CMK (cell line): Measurements from ENCODE around the gene TRABD2B.

Experiments used
- DNase-seq: peaks from one replicate; pipeline ENCODE4 v3.0.0-alpha.2; 2010; ENCODE audit warnings: low read depth

Gene TRABD2B

GRCh38 chr1:47795102-47795501 lies 202.1 kb downstream of the TRABD2B start:
- DNase-seq: no peak

GRCh38 chr1:47794530-47794929 lies 202.7 kb downstream of the TRABD2B start:
- DNase-seq: no peak

DNA sequence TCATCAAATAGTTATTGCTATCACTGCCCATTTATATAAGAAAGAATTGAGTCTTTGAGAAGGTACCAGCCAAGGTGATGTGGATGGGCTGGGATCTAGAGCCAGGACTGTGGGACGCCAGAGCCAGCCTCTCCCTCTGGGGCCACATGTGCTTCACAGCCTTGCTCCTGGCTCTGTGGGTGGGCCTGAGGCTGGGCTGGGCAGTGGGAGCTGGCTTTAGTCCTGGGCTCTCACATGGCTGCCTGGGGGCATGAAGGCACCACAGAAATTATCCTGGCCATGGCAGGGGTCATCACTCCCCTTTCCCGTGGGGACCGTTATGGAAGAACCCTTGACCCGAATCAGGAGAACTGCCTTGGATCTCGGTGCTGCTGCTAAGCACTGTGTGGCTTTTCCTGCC lies 203.1 kb downstream of the TRABD2B start:
- DNase-seq: no peak

DNA sequence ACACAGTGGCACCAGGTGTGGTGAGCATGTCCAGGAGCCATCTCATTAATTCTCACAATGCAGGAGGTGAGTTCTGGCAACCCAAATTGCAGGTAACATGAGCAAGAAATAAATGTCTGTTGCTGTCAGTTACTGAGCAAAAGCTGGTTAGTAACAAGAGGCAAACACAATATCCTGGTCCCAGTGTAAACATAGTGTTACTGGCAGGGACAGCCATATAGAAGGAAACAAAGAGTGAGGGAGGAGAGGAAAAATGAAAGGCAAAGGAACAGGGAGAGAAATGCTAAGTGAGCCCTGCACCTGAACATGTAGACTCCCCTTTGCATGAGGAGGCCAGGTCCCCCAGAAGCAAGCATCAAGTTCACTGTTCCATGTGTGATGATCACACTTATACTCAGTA lies 203.6 kb downstream of the TRABD2B start:
- no peak for DNase-seq

DNA sequence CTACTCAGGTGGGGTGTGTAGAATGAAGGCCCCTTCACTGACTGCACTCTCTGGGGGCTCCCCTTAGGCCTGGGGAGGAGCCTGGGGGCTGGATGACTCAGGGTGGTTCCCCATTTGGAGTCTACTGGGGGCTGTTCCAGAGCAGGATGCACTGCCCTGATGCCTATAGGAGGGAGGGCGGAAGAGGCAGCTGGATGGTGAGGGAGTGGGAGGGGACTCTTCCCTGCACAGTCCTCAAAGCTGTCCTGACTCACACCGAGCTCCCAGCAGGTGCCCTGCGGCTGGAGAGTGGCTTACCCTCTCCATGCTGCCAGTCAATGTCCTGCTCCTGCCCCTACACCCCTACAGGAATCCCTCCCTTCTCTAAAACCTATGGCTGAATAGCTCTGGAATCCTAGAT lies 204.4 kb downstream of the TRABD2B start:
- DNase-seq: no peak

GRCh38 chr1:47791879-47792608 lies 205.1 kb downstream of the TRABD2B start:
- DNase-seq: no peak

- DNase-seq: no peak
These were observed 208.4 kb downstream of the TRABD2B start for GRCh38 chr1:47788761-47789160.

- DNase-seq: no peak
These were observed 209.6 kb downstream of the TRABD2B start for GRCh38 chr1:47787560-47787959.

GRCh38 chr1:47786316-47786715 lies 210.9 kb downstream of the TRABD2B start:
- DNase-seq: no peak

DNA sequence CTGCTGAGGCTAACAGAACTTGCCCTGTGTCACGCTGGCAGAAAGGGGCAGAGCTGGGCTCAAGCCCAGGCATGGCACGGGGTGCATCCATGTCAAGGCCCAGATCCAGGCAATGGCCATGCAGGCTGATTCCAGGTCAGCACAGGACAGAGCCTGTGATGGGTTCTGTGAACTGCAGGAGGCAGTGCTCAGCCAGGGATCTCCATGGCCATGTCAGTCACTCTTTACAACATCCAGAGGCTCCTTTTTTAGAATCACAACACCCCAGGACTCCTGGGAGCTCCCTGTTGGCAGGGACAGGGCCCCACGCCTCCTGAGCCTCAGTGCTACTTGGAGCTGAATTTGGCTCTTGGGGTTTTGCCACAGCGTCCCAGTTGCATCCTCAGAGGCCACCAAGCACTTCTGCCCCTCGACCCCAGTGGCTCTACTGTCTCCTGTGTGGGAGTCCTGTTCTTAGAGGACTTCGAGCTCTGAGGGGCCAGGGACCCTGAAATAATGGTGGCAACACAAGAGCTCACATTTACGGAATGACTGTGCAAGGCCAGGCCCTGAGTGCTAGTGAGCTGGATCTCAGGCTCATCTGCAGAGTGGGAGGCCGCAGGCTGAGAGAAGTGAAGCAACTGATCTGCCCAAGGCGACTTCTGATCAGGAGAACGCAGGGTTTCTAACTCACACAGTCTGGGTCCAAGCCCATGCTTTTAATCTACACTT lies 211.5 kb downstream of the TRABD2B start:
- DNase-seq: no peak

DNA sequence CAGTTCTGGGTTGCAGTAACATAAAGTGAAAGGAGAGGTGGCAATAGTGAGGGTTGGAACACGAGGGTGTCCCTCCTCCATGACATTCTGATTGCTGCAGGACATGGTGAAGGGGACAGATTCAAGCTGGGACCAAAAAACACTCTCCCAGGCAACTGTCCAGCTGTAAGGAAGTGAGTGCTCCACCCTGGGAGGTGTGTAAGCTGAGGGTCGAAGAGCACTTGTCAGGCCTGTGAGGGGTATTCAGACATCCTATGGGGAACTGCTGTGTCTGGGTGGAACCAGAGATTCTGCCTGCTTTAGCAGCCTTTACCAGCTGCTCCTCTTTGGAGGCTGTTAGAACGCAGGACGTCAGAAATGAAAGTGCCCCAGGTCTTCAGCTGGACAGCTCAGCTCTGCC lies 212.1 kb downstream of the TRABD2B start:
- no peak for DNase-seq

GRCh38 chr1:47784497-47784822 lies 212.7 kb downstream of the TRABD2B start:
- DNase-seq: no peak

GRCh38 chr1:47783638-47784496 lies 213.3 kb downstream of the TRABD2B start:
- DNase-seq: no peak

GRCh38 chr1:47782414-47783166 lies 214.6 kb downstream of the TRABD2B start:
- no peak for DNase-seq

DNA sequence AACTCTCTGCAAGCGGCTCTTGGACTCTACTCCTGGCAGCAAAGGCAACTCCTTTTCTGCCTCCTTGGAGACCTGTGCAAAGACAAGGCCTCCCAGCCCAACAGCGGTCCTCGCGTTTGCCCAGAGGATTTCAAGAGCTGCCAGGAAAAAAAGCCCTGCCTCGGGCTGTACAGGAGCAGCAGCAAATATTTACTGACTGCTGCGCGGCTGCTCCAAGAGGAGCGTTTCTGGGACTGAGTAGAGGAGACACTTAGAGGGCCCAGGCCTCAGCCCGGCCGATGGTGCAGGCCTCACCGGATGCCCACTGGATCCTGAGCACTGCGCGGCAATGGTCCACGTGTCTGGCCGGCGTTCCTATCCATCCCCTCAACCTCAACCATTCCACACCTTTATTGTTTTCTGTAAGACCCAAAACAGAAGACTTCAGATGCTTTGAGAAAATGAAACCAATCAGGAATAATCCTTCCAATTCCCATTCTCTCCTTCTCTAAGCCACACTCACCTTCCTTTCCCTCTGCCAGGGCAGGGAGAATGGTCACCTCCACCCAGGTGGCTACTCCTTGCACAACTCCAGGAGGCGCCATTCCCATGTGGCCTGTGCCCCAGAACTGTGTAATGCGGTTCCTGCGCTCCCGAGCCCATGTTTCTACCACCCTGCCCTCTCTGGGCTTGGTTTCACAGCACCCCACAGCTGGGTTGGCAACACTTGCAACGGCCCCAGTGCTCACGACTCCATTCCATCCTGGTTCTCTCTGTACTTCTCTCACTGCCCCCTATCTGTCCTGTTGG lies 215.8 kb downstream of the TRABD2B start:
- no peak for DNase-seq

GRCh38 chr1:47780469-47780995 lies 216.7 kb downstream of the TRABD2B start:
- DNase-seq: no peak

GRCh38 chr1:47779613-47780012 lies 217.6 kb downstream of the TRABD2B start:
- no peak for DNase-seq

DNA sequence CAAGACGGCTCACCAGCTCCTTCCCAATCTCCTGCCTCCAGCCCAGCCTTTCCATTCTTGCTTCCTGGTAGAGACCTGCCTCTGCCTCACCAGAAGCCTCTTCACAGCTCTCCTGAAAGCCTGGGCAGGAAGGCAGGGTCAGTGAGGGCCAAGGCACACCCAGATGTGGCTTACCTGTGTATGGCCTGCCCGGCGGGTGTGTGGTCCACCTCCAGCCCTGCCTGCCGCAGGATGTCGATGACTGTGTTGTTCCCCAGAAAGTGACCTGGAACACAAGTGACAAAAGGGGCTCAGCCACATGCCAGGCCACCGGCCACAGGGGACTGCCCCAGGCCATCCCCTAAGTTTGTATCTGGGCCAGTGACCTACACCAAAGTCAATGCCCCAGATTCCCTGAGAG lies 218.9 kb downstream of the TRABD2B start:
- no peak for DNase-seq

DNA sequence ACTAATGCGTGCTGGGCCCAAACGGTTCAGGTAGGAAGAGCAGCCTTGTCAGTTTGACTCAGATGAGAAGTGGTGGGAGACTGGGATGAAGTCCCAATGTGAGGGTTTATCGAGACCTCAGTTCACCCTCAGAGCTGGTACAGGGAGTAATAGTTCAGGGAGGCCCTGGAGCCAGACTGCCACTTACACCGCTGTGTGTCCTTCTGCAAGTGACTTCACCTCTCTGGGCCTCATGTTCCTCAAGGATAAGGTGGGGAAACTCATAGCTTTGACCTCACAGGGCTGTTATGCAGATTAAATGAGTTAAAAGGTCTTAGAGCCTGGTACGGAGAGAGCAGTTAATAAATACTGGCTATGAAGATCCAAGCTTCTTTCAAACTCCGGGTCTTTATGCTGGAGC lies 219.9 kb downstream of the TRABD2B start:
- DNase-seq: no peak

DNA sequence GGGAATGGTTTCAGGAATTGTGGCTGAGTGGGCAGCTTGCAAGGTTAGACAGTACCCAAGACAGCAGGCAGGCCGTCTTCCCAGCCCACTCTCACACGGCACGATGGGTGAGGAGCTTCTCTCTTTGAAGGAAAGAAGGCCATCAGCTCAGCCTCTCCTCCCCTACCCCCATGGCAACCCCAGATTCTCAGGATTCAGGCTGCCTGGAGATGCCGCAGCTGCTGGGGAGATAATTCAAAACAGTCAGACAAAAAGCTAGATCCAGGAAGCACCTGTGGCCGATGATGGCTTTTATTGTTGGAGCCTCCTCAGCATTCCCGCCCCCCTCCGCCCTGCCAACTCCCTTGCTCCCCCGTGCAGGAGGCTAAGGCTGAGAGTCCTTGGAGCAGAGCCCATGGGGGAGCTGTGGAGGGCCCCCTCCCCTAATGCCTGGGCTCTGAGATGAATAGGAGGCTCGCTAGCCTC lies 220.5 kb downstream of the TRABD2B start:
- no peak for DNase-seq
